Neutrophil (primary cell): ENCODE results near the gene PRKN.

Source experiments
- H3K27ac ChIP-seq: fragments of 200-600 bp; sonication (generic); 2 replicates; pipeline ENCODE4 v1.5.1; 2016; ENCODE audit warnings: mild to moderate bottlenecking, moderate library complexity
- H3K27me3 ChIP-seq: fragments of 200-600 bp; sonication (generic); 2 replicates; pipeline ENCODE4 v1.6.0; 2016; ENCODE audit warnings: mild to moderate bottlenecking
- H3K36me3 ChIP-seq: fragments of 200-600 bp; sonication (generic); 2 replicates; pipeline ENCODE4 v1.5.1; 2017
- H3K4me1 ChIP-seq, 2 experiments: fragments of 200-600 bp in 1 of 2; sonication (generic) in 1 of 2; 1 replicate in 1 of 2; 2 replicates in 1 of 2; pipeline versions ENCODE4 v1.5.1 to v1.6.1; 2013 to 2016; ENCODE audit warnings: low read depth in 1 of 2, low read length in 1 of 2, mild to moderate bottlenecking in 1 of 2, moderate library complexity in 1 of 2; ENCODE audit not compliant: control insufficient read depth in 1 of 2, insufficient read depth in 1 of 2
- H3K4me3 ChIP-seq, 2 experiments: fragments of 200-600 bp in 1 of 2; sonication (generic) in 1 of 2; 1 replicate in 1 of 2; 2 replicates in 1 of 2; pipeline ENCODE4 v1.5.1; 2013 to 2016; ENCODE audit warnings: low read depth in 1 of 2, low read length in 1 of 2, mild to moderate bottlenecking in 1 of 2, moderate library complexity in 1 of 2
- H3K9me3 ChIP-seq: fragments of 200-600 bp; sonication (generic); 2 replicates; pipeline ENCODE4 v1.5.1; 2016
- CTCF ChIP-seq: fragments of 200-600 bp; sonication (generic); IDR thresholded peaks from 2 replicates; pipeline ENCODE4 v1.5.1; 2016; ENCODE audit warnings: antibody characterized with exemption

The PRKN gene

GRCh38 chr6:161747506-161747905 is 980.1 kb downstream of the PRKN start:
- H3K27ac ChIP-seq, result no peak overlapping the region
- no peaks in the 10 kb centered on the region for H3K27me3 ChIP-seq
- no peaks in the 10 kb centered on the region for H3K9me3 ChIP-seq
- TF ChIP-seq CTCF, result no peak
- no peak overlapping the region for H3K4me3 ChIP-seq
- no peaks in the 10 kb centered on the region for H3K4me1 ChIP-seq
- no peaks in the 10 kb centered on the region for H3K36me3 ChIP-seq

GRCh38 chr6:161745594-161746141 is 981.9 kb downstream of the PRKN start:
- H3K9me3 ChIP-seq, result no peaks in the 10 kb centered on the region
- H3K27me3 ChIP-seq, result no peaks in the 10 kb centered on the region
- no peaks in the 10 kb centered on the region for H3K36me3 ChIP-seq
- no peak overlapping the region for H3K27ac ChIP-seq
- no peaks in the 10 kb centered on the region for H3K4me1 ChIP-seq
- no peak for TF ChIP-seq CTCF
- H3K4me3 ChIP-seq, result no peak overlapping the region

- Histone ChIP-seq H3K36me3 (no peaks in the 10 kb centered on the region), H3K27me3 (no peaks in the 10 kb centered on the region), H3K4me1 (no peaks in the 10 kb centered on the region), H3K9me3 (no peaks in the 10 kb centered on the region), H3K4me3 (no peak overlapping the region), H3K27ac (no peak overlapping the region)
- no peak for TF ChIP-seq CTCF
These were observed 982.4 kb downstream of the PRKN start for GRCh38 chr6:161745128-161745527.

GRCh38 chr6:161744211-161745067 is 983.1 kb downstream of the PRKN start:
- Histone ChIP-seq H3K9me3 (no peaks in the 10 kb centered on the region), H3K4me3 (no peak overlapping the region), H3K27ac (no peak overlapping the region), H3K27me3 (no peaks in the 10 kb centered on the region), H3K36me3 (no peaks in the 10 kb centered on the region), H3K4me1 (no peaks in the 10 kb centered on the region)
- no peak for TF ChIP-seq CTCF

DNA sequence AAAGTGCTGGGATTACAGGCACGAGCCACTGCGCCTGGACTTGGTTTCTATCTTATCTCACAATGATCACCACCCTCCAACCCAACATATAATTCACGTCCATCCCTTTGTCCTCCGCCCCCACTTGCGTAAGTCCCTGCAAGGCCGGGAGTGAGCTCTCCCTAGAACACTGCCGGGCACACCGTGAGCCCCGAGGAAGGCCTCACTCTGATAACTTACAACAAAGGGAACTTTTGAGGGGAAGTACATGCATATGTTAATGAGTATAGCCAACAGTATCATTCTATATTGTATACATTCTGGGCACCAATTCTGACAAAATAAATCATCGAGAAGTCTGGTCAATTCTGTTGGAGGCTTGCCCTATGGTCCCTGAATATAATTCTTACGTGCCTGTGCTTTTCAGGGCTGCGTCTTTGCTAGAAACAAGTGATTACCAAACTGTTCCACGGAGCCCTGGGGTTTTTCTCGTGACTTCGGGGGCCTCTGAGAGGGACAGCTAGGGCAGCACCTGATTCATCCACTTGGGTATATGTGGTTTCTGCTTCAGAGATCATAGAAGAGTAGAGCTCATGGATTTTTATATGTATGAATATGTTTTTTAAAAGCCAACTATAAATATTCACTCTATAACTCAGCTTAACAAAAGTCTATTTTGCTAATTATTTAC is 983.9 kb downstream of the PRKN start:
- no peak overlapping the region for H3K27ac ChIP-seq
- H3K36me3 ChIP-seq, result no peaks in the 10 kb centered on the region
- H3K27me3 ChIP-seq, result no peaks in the 10 kb centered on the region
- no peaks in the 10 kb centered on the region for H3K4me1 ChIP-seq
- no peak overlapping the region for H3K4me3 ChIP-seq
- TF ChIP-seq CTCF, result no peak
- no peaks in the 10 kb centered on the region for H3K9me3 ChIP-seq
